ENCODE measurements around the gene TCEA2. TPM values are rescaled to one million over a fixed set of nuclear protein-coding genes. Genes with fewer than 3 reads are reported as not detected.

Gene TCEA2
- polyA plus RNA-seq, 3 donors from 2014 or later, result 18.9 to 26.6 (median 24.1) TPM

GRCh38 chr20:64030371-64031134 lies 32.4 kb upstream of the TCEA2 start:
- Mint-ChIP-seq H3K9me3 (no peaks in the 10 kb centered on the region), H3K36me3 (peaks cover 0 to 18% (median 5%) of the 10 kb centered on the region in 3 donors), H3K27ac (no peak overlapping the region), H3K27me3 (ENCODE audit: low read depth in 3 of 3) (peaks cover 0 to 3% (median 2%) of the 10 kb centered on the region in 3 donors), H3K4me1 (no peaks in the 10 kb centered on the region), H3K4me3 (no peak overlapping the region)
- no peak for DNase-seq

GRCh38 chr20:64031822-64032314 lies 31.1 kb upstream of the TCEA2 start:
- DNase-seq, result no peak

DNA sequence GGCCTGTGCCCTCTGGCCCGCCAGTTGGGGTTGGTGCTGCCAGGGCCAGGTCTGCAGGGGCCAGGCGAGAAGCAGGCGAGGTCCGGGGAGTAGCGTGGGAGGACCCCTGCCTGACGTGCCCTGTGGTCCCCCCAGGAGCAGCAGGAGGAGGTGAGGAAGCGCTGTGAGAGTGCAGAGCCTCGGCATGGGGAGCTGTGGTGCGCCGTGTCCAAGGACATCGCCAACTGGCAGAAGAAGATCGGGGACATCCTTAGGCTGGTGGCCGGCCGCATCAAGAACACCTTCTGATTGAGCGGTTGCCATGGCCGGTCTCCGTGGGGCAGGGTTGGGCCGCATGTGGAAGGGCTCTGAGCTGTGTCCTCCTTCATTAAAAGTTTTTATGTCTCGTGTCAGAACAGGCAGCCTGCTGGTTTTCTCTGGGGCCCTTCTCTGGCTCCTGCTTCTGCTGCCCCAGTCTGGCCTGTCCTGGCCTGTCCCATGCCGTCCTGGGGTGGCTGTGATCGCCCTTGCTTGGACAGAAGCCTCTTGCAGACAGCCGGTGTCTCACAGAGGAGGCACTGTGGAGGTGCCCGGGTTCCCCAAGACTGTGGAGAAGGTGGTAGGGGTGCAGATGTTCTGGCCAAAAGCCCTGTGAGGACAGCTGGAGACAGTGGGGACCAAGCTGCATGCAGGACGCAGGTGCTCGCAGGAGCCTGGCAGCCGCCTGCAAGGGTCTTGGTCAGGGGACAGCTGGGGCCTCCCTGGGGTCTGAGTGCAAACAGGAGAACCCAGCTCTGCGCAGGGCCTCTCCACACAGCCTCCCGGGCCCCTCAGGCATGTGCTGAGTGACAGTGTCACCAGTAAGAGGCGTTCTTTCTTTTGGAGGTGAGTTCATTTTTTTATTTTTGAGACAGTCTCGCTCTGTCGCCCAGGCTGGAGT lies 30.0 kb upstream of the TCEA2 start:
- H3K4me1 Mint-ChIP-seq, result peaks cover 0 to 4% of the 10 kb centered on the region in 2 donors
- H3K27ac Mint-ChIP-seq, result no peak overlapping the region
- H3K36me3 Mint-ChIP-seq, result peaks cover 0 to 11% (median under 1%) of the 10 kb centered on the region in 3 donors
- H3K27me3 Mint-ChIP-seq (ENCODE audit: low read depth in 3 of 3), result peaks cover 1 to 5% (median 2%) of the 10 kb centered on the region in 3 donors
- H3K9me3 Mint-ChIP-seq, result no peaks in the 10 kb centered on the region
- H3K4me3 Mint-ChIP-seq, result no peak overlapping the region
- no peak for DNase-seq

More at GRCh38 chr20:64031822-64032314, 31.1 kb upstream of the TCEA2 start:
- H3K4me3 Mint-ChIP-seq, result no peak overlapping the region
- H3K9me3 Mint-ChIP-seq, result no peaks in the 10 kb centered on the region
- H3K4me1 Mint-ChIP-seq, result no peaks in the 10 kb centered on the region
- H3K27me3 Mint-ChIP-seq (ENCODE audit: low read depth in 3 of 3), result peaks cover 0 to 2% (median 1%) of the 10 kb centered on the region in 3 donors
- peaks cover 0 to 16% (median 5%) of the 10 kb centered on the region in 3 donors for H3K36me3 Mint-ChIP-seq
- no peak overlapping the region for H3K27ac Mint-ChIP-seq

DNA sequence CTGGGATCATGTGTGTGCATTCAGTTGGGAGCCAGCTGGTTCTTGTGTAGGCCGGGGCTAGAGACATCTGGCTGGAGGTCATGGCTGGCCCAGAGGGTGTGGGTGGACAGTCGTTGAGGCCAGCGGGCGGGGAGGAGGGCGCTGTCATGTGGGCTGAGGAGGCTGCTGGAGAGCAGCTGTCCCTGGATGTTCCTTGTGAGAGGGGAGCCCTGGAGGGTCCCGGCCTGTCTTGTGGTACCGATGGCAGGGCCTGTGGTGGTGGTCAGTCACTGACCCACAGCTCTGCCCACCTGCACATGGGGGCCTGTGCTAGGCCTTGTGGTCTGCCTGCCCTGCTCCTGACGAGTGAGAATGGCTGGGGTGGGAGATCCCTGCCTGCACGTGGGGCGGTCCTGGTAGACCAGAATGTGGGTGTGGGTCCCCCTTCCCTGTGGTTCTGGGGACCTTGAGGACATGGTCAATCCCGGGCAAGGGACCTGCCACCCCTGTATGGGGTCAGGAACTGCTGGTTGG lies 29.0 kb upstream of the TCEA2 start:
- peaks cover 0 to 7% (median 0%) of the 10 kb centered on the region in 3 donors for H3K36me3 Mint-ChIP-seq
- peaks cover 1 to 5% (median 2%) of the 10 kb centered on the region in 3 donors for H3K27me3 Mint-ChIP-seq (ENCODE audit: low read depth in 3 of 3)
- peak overlapping the region in 1 of 6 donors; percentile 48 for H3K27ac Mint-ChIP-seq
- H3K4me3 Mint-ChIP-seq, result no peak overlapping the region
- no peak for DNase-seq
- H3K9me3 Mint-ChIP-seq, result no peaks in the 10 kb centered on the region
- H3K4me1 Mint-ChIP-seq, result peaks cover 0 to 4% of the 10 kb centered on the region in 2 donors

- Mint-ChIP-seq H3K36me3 (peaks cover 0 to 7% (median 0%) of the 10 kb centered on the region in 3 donors), H3K27me3 (ENCODE audit: low read depth in 3 of 3) (peaks cover 3 to 5% (median 5%) of the 10 kb centered on the region in 3 donors), H3K27ac (no peak overlapping the region), H3K9me3 (no peaks in the 10 kb centered on the region), H3K4me1 (peaks cover 0 to 4% of the 10 kb centered on the region in 2 donors), H3K4me3 (peak overlapping the region in 2 of 5 donors; percentile 33 to 61)
- no peak for DNase-seq
Measured at GRCh38 chr20:64035066-64035932, 27.7 kb upstream of the TCEA2 start.

GRCh38 chr20:64035933-64036345 lies 27.1 kb upstream of the TCEA2 start, which contains the start of gene C20orf204:
TSS of gene C20orf204 (plus strand) at chr20:64036182. CDS start at chr20:64036324, 142 bp downstream.
- H3K27me3 Mint-ChIP-seq (ENCODE audit: low read depth in 3 of 3), result peaks cover 3 to 5% (median 5%) of the 10 kb centered on the region in 3 donors

GRCh38 chr20:64036346-64037198 lies 26.4 kb upstream of the TCEA2 start:
- H3K36me3 Mint-ChIP-seq, result peaks cover 0 to 3% (median 0%) of the 10 kb centered on the region in 3 donors
- H3K4me3 Mint-ChIP-seq, result no peak overlapping the region
- DNase-seq, result no peak

More at GRCh38 chr20:64035933-64036345, 27.1 kb upstream of the TCEA2 start, which contains the start of gene C20orf204:
- Mint-ChIP-seq H3K4me3 (peak within 1 kb of the TSS in 2 of 5 donors; percentile 33 to 61), H3K9me3 (no peaks in the 10 kb centered on the region), H3K4me1 (peaks cover 0 to 5% of the 10 kb centered on the region in 2 donors), H3K27ac (no peak within 1 kb of the TSS), H3K36me3 (peaks cover 0 to 3% (median 0%) of the 10 kb centered on the region in 3 donors)
- no peak for DNase-seq

DNA sequence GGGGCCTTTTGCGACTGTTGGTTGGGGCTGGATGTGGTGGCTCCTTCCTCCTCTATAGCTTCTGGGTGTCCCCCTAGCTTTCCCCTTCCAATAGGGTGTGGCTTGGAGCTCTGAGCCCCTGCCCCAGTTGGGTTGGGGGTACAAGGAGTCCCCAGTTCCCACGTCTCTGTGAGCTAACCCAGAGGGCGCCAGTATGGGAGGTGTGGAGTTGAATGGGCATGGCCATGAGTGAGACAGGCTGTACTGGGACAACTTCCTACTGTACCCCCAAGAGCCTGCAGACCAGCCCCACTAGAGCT lies 25.9 kb upstream of the TCEA2 start:
- no peak overlapping the region for H3K4me3 Mint-ChIP-seq
- DNase-seq, result no peak
- H3K36me3 Mint-ChIP-seq, result peaks cover 0 to 3% (median 0%) of the 10 kb centered on the region in 3 donors
- peaks cover 0 to 12% of the 10 kb centered on the region in 2 donors for H3K4me1 Mint-ChIP-seq
- no peak overlapping the region for H3K27ac Mint-ChIP-seq
- H3K9me3 Mint-ChIP-seq, result no peaks in the 10 kb centered on the region
- H3K27me3 Mint-ChIP-seq (ENCODE audit: low read depth in 3 of 3), result peaks cover 3 to 7% (median 6%) of the 10 kb centered on the region in 3 donors

More at GRCh38 chr20:64036346-64037198, 26.4 kb upstream of the TCEA2 start:
- Mint-ChIP-seq H3K27ac (no peak overlapping the region), H3K4me1 (peaks cover 0 to 8% of the 10 kb centered on the region in 2 donors), H3K9me3 (no peaks in the 10 kb centered on the region), H3K27me3 (ENCODE audit: low read depth in 3 of 3) (peaks cover 3 to 7% (median 5%) of the 10 kb centered on the region in 3 donors)

- Mint-ChIP-seq H3K4me1 (peaks cover 0 to 13% of the 10 kb centered on the region in 2 donors), H3K36me3 (peaks cover 0 to 3% (median 0%) of the 10 kb centered on the region in 3 donors), H3K9me3 (no peaks in the 10 kb centered on the region), H3K27ac (no peak overlapping the region), H3K27me3 (ENCODE audit: low read depth in 3 of 3) (peaks cover 3 to 7% (median 7%) of the 10 kb centered on the region in 3 donors), H3K4me3 (peak overlapping the region; percentile 30 to 68 (median 60))
- no peak for DNase-seq
Measured at GRCh38 chr20:64037498-64038213, 25.3 kb upstream of the TCEA2 start.

- no peaks in the 10 kb centered on the region for H3K9me3 Mint-ChIP-seq
- peaks cover 3 to 10% (median 7%) of the 10 kb centered on the region in 3 donors for H3K27me3 Mint-ChIP-seq (ENCODE audit: low read depth in 3 of 3)
- no peak overlapping the region for H3K4me3 Mint-ChIP-seq
- DNase-seq, result no peak
- H3K4me1 Mint-ChIP-seq, result peaks cover 0 to 13% of the 10 kb centered on the region in 2 donors
- no peak overlapping the region for H3K27ac Mint-ChIP-seq
- no peaks in the 10 kb centered on the region for H3K36me3 Mint-ChIP-seq
Measured at GRCh38 chr20:64038224-64038564, 24.8 kb upstream of the TCEA2 start.

- Mint-ChIP-seq H3K36me3 (no peaks in the 10 kb centered on the region), H3K4me1 (peaks cover 0 to 14% of the 10 kb centered on the region in 2 donors)
Measured at GRCh38 chr20:64038565-64039292, 24.3 kb upstream of the TCEA2 start.

More at GRCh38 chr20:64038565-64039292, 24.3 kb upstream of the TCEA2 start:
- Mint-ChIP-seq H3K27ac (no peak overlapping the region), H3K4me3 (peak overlapping the region; percentile 27 to 71 (median 41)), H3K27me3 (ENCODE audit: low read depth in 3 of 3) (peaks cover 3 to 12% (median 7%) of the 10 kb centered on the region in 3 donors), H3K9me3 (no peaks in the 10 kb centered on the region)
- peak; percentile 61 to 66 (median 66) for DNase-seq

Data from immature natural killer cell (primary cell).